Measurements from ENCODE around the gene HLA-DRB1.
"Not testable (repeated sequence)": the region's sequence is repeated elsewhere in the genome, so short reads cannot be mapped to it uniquely, and the experiment has no call there.

Gene HLA-DRB1

DNA sequence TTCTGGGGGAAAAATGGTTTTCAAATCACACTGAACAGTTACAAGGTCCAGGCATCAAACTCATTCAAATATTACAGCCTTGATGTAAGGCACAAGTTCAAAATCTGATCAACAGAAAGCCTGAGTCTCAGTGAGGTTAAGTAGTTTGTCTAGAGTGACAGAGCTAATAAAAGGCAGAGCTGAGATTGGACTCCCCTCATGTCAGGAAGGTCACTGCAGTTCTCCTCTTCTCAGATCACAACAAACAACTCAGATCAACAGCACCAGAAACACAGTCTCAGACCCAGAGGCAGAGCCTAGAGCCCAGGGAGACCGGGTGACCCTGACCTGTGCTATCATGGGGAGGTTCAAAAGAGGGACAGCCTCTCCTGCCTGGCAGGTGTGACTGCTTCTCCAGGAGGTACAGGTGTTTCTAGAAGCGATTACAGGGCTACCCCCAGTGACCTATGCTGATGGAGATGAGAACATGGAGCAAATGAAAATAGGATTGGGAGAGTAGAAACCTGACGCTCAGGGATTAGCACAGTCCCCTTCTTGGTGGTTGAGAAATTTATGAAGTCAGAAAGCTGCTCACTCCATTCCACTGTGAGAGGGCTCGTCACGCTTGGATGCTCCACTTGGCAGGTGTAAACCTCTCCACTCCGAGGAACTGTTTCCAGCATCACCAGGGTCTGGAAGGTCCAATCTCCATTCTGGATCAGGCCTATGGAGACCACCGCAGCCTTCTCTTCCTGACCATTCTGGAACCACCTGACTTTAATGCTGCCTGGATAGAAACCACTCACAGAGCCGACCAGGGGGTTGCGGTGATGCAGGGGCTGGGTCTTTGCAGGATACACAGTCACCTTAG lies 35.3 kb downstream of the HLA-DRB1 start:
- no peak for DNase-seq

DNA sequence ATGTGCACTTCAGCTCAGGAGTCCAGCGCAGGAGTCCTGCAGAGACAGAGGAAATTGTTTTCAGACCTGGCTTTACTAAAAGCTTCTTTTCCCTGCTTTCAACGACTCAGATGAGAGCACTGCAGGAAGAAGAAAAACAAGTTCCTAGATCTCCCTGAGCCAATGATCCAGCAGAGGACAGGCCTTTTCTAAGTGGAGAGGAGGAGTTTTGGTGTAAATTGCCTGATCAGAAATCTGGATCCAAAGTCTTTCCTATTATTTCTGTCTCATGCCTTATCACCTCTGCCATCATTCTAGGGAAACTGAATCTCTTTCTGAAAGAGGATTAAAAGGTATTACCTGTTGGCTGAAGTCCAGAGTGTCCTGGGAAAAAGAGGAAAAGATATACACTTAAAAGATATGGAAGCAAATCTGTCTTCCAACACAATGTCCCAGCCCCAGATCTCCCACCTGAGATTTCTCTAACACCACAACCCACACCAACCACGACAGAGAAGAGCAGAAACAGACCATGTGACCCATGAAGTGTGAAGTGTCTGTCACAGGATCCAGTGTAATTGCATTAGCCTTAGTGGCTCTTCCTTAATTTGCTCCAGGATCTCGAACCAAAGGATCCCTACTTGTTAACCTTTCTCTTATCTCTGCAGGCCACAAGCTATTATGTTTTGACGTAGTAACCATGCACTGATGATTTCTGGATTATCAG lies 36.5 kb downstream of the HLA-DRB1 start:
- DNase-seq: no peak

DNA sequence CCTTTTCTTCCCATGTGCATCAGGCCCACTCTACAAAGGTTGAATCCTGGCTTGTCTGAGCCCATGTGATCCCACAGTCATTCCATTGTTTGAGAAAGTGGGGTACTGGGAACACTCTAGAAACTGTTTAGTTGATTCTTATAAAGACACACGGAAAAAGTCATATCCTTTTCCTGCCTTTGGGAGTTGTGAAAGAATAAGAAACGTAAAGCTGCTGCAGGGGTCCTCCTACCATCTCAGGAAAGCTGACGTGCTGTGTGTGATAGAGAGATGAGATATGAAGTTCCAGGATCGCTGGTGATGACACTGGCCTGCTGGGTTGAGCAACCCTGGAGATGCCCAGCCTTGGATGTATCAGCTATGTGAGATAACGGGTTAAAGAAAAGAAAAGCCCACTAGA lies 38.2 kb downstream of the HLA-DRB1 start:
- no peak for DNase-seq

- no peak for DNase-seq
Observed at GRCh38 chr6:32539839-32540238, 49.8 kb downstream of the HLA-DRB1 start.

GRCh38 chr6:32530431-32530793 lies 59.2 kb downstream of the HLA-DRB1 start:
- not testable (repeated sequence) for DNase-seq

GRCh38 chr6:32529697-32530430 lies 59.8 kb downstream of the HLA-DRB1 start, which contains the start of gene HLA-DRB5:
Gene HLA-DRB5, minus strand, starts transcription at chr6:32530287. Its CDS starts 63 bp downstream, at chr6:32530224.
- no peak for DNase-seq

All from stimulated activated CD4-positive, alpha-beta T cell treated with anti-CD3 and anti-CD28 coated beads, Interleukin-12 subunit alpha, Interleukin-12 subunit beta, amount 100 ng/mL, for 4 hours (primary cell).